IMR-90 (cell line): ENCODE measurements around the gene KRTAP29-1. TPM values are rescaled to one million over a fixed set of nuclear protein-coding genes. Genes with fewer than 3 reads are reported as not detected.

Source experiments
- ATAC-seq: fragments of 200-7000 bp; cut with Tn5 transposase; 2 replicates; pipeline ENCODE4 v1.9.1; 2020; ENCODE audit warnings: low read depth, mild to moderate bottlenecking, moderate library complexity
- BruUV-seq: library from RNA; stranded (reverse); fragments of 400-500 nt; replicated peaks from 2 replicates; lab custom pipeline; 2021; lab: Mats Ljungman, UMichigan
- CTCF ChIA-PET: fragments of 300-600 bp; formaldehyde crosslinking; extraction: SDS; loops from one replicate; lab custom pipeline; 2021; ENCODE audit warnings: antibody characterized with exemption; lab: Yijun Ruan, JAX
- POLR2A ChIA-PET: fragments of 300-600 bp; sonication (Branson Sonifier 250); formaldehyde crosslinking; loops from one replicate; lab custom pipeline; 2022; ENCODE audit warnings: antibody characterized with exemption; ENCODE audit not compliant: unreplicated experiment; lab: Charles Lee
- DNase-seq: peaks from one replicate; pipeline ENCODE4 v3.0.0; 2013
- H2AFZ ChIP-seq: replicated peaks from 2 replicates; pipeline ENCODE3; 2013; ENCODE audit warnings: low read length, mild to moderate bottlenecking; ENCODE audit not compliant: poor library complexity
- H2AK5ac ChIP-seq: 2 replicates; pipeline ENCODE4 v1.6.1; 2013; ENCODE audit warnings: low read depth, low read length, inconsistent platforms
- H2AK9ac ChIP-seq: replicated peaks from 2 replicates; pipeline ENCODE3; 2013; ENCODE audit warnings: mild to moderate bottlenecking, low read depth, low read length, moderate library complexity; ENCODE audit not compliant: poor library complexity
- H2BK120ac ChIP-seq: 2 replicates; pipeline ENCODE4 v1.6.1; 2013; ENCODE audit warnings: low read depth, low read length, inconsistent platforms
- H2BK15ac ChIP-seq: 3 replicates; pipeline ENCODE4 v1.6.1; 2013; ENCODE audit warnings: low read depth, low read length, inconsistent platforms
- H2BK20ac ChIP-seq: 2 replicates; pipeline ENCODE4 v1.6.1; 2013; ENCODE audit warnings: low read depth, mild to moderate bottlenecking, inconsistent platforms, low read length, moderate library complexity
- H2BK5ac ChIP-seq: 2 replicates; pipeline ENCODE4 v1.6.1; 2013; ENCODE audit warnings: mild to moderate bottlenecking, low read depth, low read length, inconsistent platforms; ENCODE audit not compliant: poor library complexity, severe bottlenecking
- H3K14ac ChIP-seq: replicated peaks from 2 replicates; pipeline ENCODE4 v1.6.1; 2013; ENCODE audit warnings: low read depth, low read length, inconsistent platforms
- H3K18ac ChIP-seq: 2 replicates; pipeline ENCODE4 v1.6.1; 2013; ENCODE audit warnings: low read depth, low read length, control low read depth
- H3K23ac ChIP-seq: 2 replicates; pipeline ENCODE4 v1.6.1; 2013; ENCODE audit warnings: low read depth, low read length, inconsistent platforms
- H3K27ac ChIP-seq: 2 replicates; pipeline ENCODE4 v1.5.1; 2013; ENCODE audit warnings: mild to moderate bottlenecking, control low read depth, low read length; ENCODE audit not compliant: insufficient read depth
- H3K27me3 ChIP-seq: 2 replicates; pipeline ENCODE4 v1.6.1; 2013; ENCODE audit warnings: low read length; ENCODE audit not compliant: control insufficient read depth, insufficient read depth
- H3K36me3 ChIP-seq: 2 replicates; pipeline ENCODE4 v1.6.1; 2013; ENCODE audit warnings: low read length, mixed read lengths; ENCODE audit not compliant: control insufficient read depth, insufficient read depth
- H3K4ac ChIP-seq: 2 replicates; pipeline ENCODE4 v1.6.1; 2013; ENCODE audit warnings: low read depth, low read length, inconsistent platforms
- H3K4me1 ChIP-seq: 2 replicates; pipeline ENCODE4 v1.6.1; 2013; ENCODE audit warnings: low read length, mixed read lengths; ENCODE audit not compliant: control insufficient read depth, insufficient read depth
- H3K4me2 ChIP-seq: 2 replicates; pipeline ENCODE4 v1.6.1; 2013; ENCODE audit warnings: low read depth, mild to moderate bottlenecking, control low read depth, low read length, moderate library complexity
- H3K4me3 ChIP-seq: 2 replicates; pipeline ENCODE4 v1.5.1; 2013; ENCODE audit warnings: low read depth, mild to moderate bottlenecking, control low read depth, low read length, moderate library complexity; ENCODE audit not compliant: insufficient read depth
- H3K56ac ChIP-seq: 2 replicates; pipeline ENCODE4 v1.6.1; 2013; ENCODE audit warnings: low read length, inconsistent platforms; ENCODE audit not compliant: insufficient read depth; ENCODE audit errors: extremely low read depth
- H3K79me1 ChIP-seq, 2 experiments: 2 replicates each; pipeline ENCODE4 v1.6.1; 2013; ENCODE audit warnings: low read length in 2 of 2, inconsistent platforms in 1 of 2, low read depth in 1 of 2
- H3K9ac ChIP-seq: 2 replicates; pipeline ENCODE4 v1.6.1; 2013; ENCODE audit warnings: low read depth, low read length, control low read depth
- H3K9me1 ChIP-seq: 2 replicates; pipeline ENCODE4 v1.6.1; 2013; ENCODE audit warnings: low read length, inconsistent platforms; ENCODE audit not compliant: insufficient read depth
- H3K9me3 ChIP-seq: 2 replicates; pipeline ENCODE4 v1.6.1; 2013; ENCODE audit warnings: low read length; ENCODE audit not compliant: control insufficient read depth, insufficient read depth
- H4K20me1 ChIP-seq: 2 replicates; pipeline ENCODE4 v1.6.1; 2013; ENCODE audit warnings: low read length, inconsistent platforms; ENCODE audit not compliant: insufficient read depth
- H4K5ac ChIP-seq: 2 replicates; pipeline ENCODE4 v1.6.1; 2013; ENCODE audit warnings: mild to moderate bottlenecking, low read depth, low read length, control low read depth
- H4K8ac ChIP-seq, 2 experiments: 2 replicates each; pipeline ENCODE4 v1.6.1; 2013; ENCODE audit warnings: low read depth in 2 of 2, low read length in 2 of 2, control low read depth in 1 of 2, inconsistent platforms in 1 of 2
- H4K91ac ChIP-seq: 2 replicates; pipeline ENCODE4 v1.6.1; 2013; ENCODE audit warnings: low read depth, low read length, inconsistent platforms; ENCODE audit not compliant: insufficient read depth
- BHLHE40 ChIP-seq: fragments of 150-350 bp; IDR thresholded peaks from 2 replicates; pipeline ENCODE4 v1.6.1; 2016; ENCODE audit warnings: mild to moderate bottlenecking, low read depth, low read length
- CEBPB ChIP-seq: IDR thresholded peaks from 2 replicates; pipeline ENCODE4 v1.6.1; 2012; ENCODE audit warnings: low read depth, low read length, improper control_type of control experiment
- FOS ChIP-seq: fragments of 150-350 bp; IDR thresholded peaks from 2 replicates; pipeline ENCODE4 v1.6.1; 2016; ENCODE audit warnings: low read depth, low read length
- MAFK ChIP-seq: IDR thresholded peaks from 2 replicates; pipeline ENCODE4 v1.6.1; 2012; ENCODE audit warnings: low read depth, low read length, improper control_type of control experiment
- NFE2L2 ChIP-seq: fragments of 150-350 bp; IDR thresholded peaks from 2 replicates; pipeline ENCODE4 v1.6.1; 2016; ENCODE audit warnings: low read depth, mild to moderate bottlenecking, low read length
- RAD21 ChIP-seq: IDR thresholded peaks from 2 replicates; pipeline ENCODE4 v1.6.1; 2012; ENCODE audit warnings: low read length, improper control_type of control experiment
- WGBS, 2 experiments: methylation state at CpG; one replicate each; pipeline versions ENCODE4 v1.1.5 to v1.1.7; 2013; ENCODE audit warnings: missing lambda C conversion rate in 2 of 2; ENCODE audit not compliant: insufficient read length in 1 of 2; ENCODE audit errors: extremely low coverage in 2 of 2; 5-methylcytosine and 5-hydroxymethylcytosine counted together
- dilution Hi-C: fragments of 300-500 bp; cut with HindIII; formaldehyde crosslinking; loops from one replicate; pipeline ENCODE4 v1.14.3; 2018; ENCODE audit warnings: low sequenced_read_pairs; ENCODE audit not compliant: unreplicated experiment
- in situ Hi-C: fragments of 300-500 bp; cut with MboI; formaldehyde crosslinking; loops from 3 replicates; pipeline ENCODE4 v1.14.3; 2019; ENCODE audit warnings: low sequenced_read_pairs, inconsistent platforms, mixed read lengths
- intact Hi-C: fragments of 100-400 bp; cut with micrococcal nuclease; formaldehyde crosslinking; loops from 2 replicates; pipeline ENCODE4 v1.10.0; 2022
- polyA plus RNA-seq, 3 experiments: library from polyadenylated mRNA; depleted of rRNA; stranded (reverse); fragments of >200 nt; gene quantifications; 2 replicates each; pipeline ENCODE4 v1.2.3, GENCODE V29; 2012; ENCODE audit warnings: low replicate concordance in 1 of 3
- total RNA-seq: library from RNA; depleted of rRNA; stranded (reverse); fragments of >200 nt; gene quantifications from 2 replicates; pipeline ENCODE4 v1.2.3, GENCODE V29; 2012

Gene KRTAP29-1
- total and polyA plus RNA-seq, 2 of the 4 experiments (the other 2 are of a cell fraction): not detected

DNA sequence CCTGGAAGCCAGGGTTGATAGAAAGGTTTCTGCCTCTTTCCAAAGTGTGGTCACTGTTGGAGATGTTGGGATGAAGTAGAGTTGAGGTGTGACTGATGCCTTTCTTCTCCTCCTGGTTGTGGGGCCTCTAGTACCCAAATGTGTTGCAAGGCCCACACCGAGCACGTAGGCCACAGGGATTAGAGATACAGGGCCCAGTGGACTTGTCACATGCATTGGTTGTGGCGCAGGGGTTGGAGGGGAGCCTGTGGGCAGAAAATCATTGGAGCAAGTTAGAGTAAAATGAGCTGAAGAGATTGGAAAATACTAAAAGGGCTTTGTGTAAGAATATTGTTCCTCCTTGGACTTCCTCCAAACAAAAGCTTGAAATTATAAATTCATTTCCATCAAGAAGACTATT is 43.3 kb upstream of the KRTAP29-1 start:
- WGBS, 2 experiments: no CpG with 5 or more reads among the region's 3 CpGs

More for the DNA sequence above, 43.3 kb upstream of the KRTAP29-1 start:
- no peak overlapping the region for H3K4me3 ChIP-seq
- CTCF ChIA-PET: no interaction called here
- no peaks in the 10 kb centered on the region for H3K36me3 ChIP-seq
- TF ChIP-seq FOS: no peak
- TF ChIP-seq MAFK: no peak
- TF ChIP-seq NFE2L2: no peak
- no peak for TF ChIP-seq BHLHE40
- TF ChIP-seq CEBPB: no peak
- TF ChIP-seq RAD21: no peak
- peaks cover 3% of the 10 kb centered on the region; the same call in 1 of the 2 replicates for H3K9me1 ChIP-seq
- H4K91ac ChIP-seq: no peak overlapping the region
- H3K4me2 ChIP-seq: no peak overlapping the region
- H4K5ac ChIP-seq: no peak overlapping the region
- H2AK9ac ChIP-seq: no peak overlapping the region
- H4K20me1 ChIP-seq: no peaks in the 10 kb centered on the region
- peaks cover 2% of the 10 kb centered on the region for H3K4me1 ChIP-seq
- intact Hi-C loops (no loop called here), dilution Hi-C loops (no loop called here), in situ Hi-C loops (no loop called here)
- no peak overlapping the region for H3K9ac ChIP-seq
- POLR2A ChIA-PET: no interaction called here
- H3K9me3 ChIP-seq: peaks cover 7% of the 10 kb centered on the region
- H2BK5ac ChIP-seq: no peak overlapping the region
- no peak overlapping the region for H3K27ac ChIP-seq
- H3K79me1 ChIP-seq: no peaks in the 10 kb centered on the region
- no peak overlapping the region for H4K8ac ChIP-seq
- H3K18ac ChIP-seq: no peak overlapping the region
- no peak overlapping the region for H2AFZ ChIP-seq
- no peak overlapping the region for H3K14ac ChIP-seq
- ATAC-seq (no peak), DNase-seq (no peak)
- BruUV-seq: no TSS peak
- no peak overlapping the region for H2BK20ac ChIP-seq
- no peak overlapping the region for H2AK5ac ChIP-seq
- no peak overlapping the region for H3K23ac ChIP-seq
- 0 out of 2 replicates have a peak, but pooled peaks cover 1% of the 10 kb centered on the region for H3K27me3 ChIP-seq
- H2BK15ac ChIP-seq: no peak overlapping the region
- H3K4ac ChIP-seq: no peak overlapping the region
- H3K56ac ChIP-seq: no peak overlapping the region
- no peak overlapping the region for H2BK120ac ChIP-seq
